Measurements from ENCODE around the gene VARS2. TPM values are rescaled to one million over a fixed set of nuclear protein-coding genes. Genes with fewer than 3 reads are reported as not detected.
"Not testable (repeated sequence)": the region's sequence is repeated elsewhere in the genome, so short reads cannot be mapped to it uniquely, and the experiment has no call there.

The VARS2 gene
- polyA plus RNA-seq, 3 donors: 14.2 to 25.3 (median 20.9) TPM

GRCh38 chr6:30940361-30940986 is 26.4 kb downstream of the VARS2 start, which contains the start of gene MUCL3:
Gene MUCL3, plus strand, starts transcription at chr6:30940973. Its CDS starts 27 bp downstream, at chr6:30941000.
- 62 to 71% (median 65%) methylated on average over 16 of the region's 16 CpGs for WGBS, 3 donors

GRCh38 chr6:30942338-30943060 is 28.5 kb downstream of the VARS2 start:
- 12 to 15% (median 12%) methylated on average over 14 to 15 of the region's 15 CpGs for WGBS, 3 donors

More at GRCh38 chr6:30940361-30940986, 26.4 kb downstream of the VARS2 start, which contains the start of gene MUCL3:
- H3K27ac ChIP-seq (ENCODE audit: low read depth, low read length): no peak within 1 kb of the TSS

DNA sequence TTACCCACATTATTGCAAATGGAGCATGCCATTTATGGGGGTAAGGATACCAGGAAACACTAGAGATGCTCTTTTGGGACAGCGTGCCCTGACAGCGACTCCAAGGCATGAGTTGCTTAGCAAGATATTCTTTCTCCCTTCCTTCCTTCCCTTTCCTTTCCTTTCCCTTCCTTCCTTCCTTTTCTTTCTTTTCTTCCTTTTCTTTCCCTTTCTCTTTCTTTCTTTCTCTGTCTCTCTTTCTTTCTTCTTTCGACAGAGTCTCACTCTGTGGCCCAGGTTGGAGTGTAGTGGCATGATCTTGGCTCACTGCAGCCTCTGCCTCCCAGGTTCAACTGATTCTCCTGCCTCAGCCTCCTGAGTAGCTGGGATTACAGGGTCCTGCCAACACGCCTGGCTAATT is 30.0 kb downstream of the VARS2 start:
- WGBS, 3 donors: 88 to 91% (median 90%) methylated on average over 4 of the region's 4 CpGs
- no peak overlapping the region for H3K27ac ChIP-seq (ENCODE audit: low read depth, low read length)

More at GRCh38 chr6:30942338-30943060, 28.5 kb downstream of the VARS2 start:
- no peak overlapping the region for H3K27ac ChIP-seq (ENCODE audit: low read depth, low read length)

- 87 to 93% (median 89%) methylated on average over 5 of the region's 5 CpGs for WGBS, 3 donors
- H3K27ac ChIP-seq (ENCODE audit: low read depth, low read length): no peak overlapping the region
Measured at GRCh38 chr6:30945281-30945680, 31.2 kb downstream of the VARS2 start.

GRCh38 chr6:30947231-30947630 is 33.2 kb downstream of the VARS2 start:
- WGBS, 3 donors: 75 to 80% (median 80%) methylated on average over 4 of the region's 4 CpGs
- H3K27ac ChIP-seq (ENCODE audit: low read depth, low read length): no peak overlapping the region

DNA sequence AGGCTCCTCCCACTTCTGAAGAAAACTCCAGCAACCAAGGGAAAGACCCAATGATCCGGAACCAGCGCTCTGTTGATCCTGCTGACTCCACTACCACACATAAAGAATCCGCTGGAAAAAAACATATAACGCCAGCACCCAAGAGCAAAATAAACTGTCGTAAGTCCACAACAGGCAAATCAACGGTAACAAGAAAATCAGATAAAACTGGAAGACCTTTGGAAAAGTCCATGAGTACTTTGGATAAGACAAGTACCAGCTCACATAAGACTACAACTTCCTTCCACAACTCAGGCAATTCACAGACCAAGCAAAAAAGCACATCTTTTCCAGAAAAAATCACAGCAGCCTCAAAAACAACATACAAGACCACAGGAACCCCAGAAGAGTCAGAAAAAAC is 34.8 kb downstream of the VARS2 start:
- no peak overlapping the region for H3K27ac ChIP-seq (ENCODE audit: low read depth, low read length)
- whole genome bisulfite sequencing, 3 donors: 88 to 98% (median 93%) methylated on average over 6 of the region's 6 CpGs

GRCh38 chr6:30951907-30952469 is 38.0 kb downstream of the VARS2 start:
- 75 to 89% (median 89%) methylated on average over 5 of the region's 5 CpGs for WGBS, 3 donors
- no peak overlapping the region for H3K27ac ChIP-seq (ENCODE audit: low read depth, low read length)

GRCh38 chr6:30954631-30955366 is 40.8 kb downstream of the VARS2 start:
- WGBS, 3 donors: 61 to 66% (median 63%) methylated on average over 9 of the region's 9 CpGs
- no peak overlapping the region for H3K27ac ChIP-seq (ENCODE audit: low read depth, low read length)

GRCh38 chr6:30955367-30956042 is 41.5 kb downstream of the VARS2 start:
- no peak overlapping the region for H3K27ac ChIP-seq (ENCODE audit: low read depth, low read length)
- 3 to 12% (median 4%) methylated on average over 38 to 46 of the region's 46 CpGs for WGBS, 3 donors

DNA sequence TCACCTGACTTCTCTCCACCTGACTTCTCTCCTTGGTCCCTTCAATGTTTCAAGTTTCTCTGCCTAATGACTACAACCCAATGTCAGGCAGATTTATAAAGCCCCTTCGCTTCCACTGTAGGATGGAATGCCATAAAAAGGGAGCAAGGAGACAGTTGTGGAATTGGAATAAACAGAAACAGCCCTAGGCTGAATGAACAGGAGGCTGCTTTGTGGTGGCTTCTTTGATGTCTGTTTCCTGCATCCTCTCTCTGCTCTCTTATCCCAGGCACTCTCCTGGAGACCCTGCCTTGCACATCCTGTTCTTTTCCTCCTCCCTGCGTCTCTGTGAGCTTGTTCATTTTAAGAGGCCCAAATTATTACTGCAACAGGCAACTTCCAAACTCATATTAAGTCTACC is 43.7 kb downstream of the VARS2 start:
- 72 to 86% (median 81%) methylated on average over 2 of the region's 2 CpGs for WGBS, 3 donors
- no peak overlapping the region for H3K27ac ChIP-seq (ENCODE audit: low read depth, low read length)

DNA sequence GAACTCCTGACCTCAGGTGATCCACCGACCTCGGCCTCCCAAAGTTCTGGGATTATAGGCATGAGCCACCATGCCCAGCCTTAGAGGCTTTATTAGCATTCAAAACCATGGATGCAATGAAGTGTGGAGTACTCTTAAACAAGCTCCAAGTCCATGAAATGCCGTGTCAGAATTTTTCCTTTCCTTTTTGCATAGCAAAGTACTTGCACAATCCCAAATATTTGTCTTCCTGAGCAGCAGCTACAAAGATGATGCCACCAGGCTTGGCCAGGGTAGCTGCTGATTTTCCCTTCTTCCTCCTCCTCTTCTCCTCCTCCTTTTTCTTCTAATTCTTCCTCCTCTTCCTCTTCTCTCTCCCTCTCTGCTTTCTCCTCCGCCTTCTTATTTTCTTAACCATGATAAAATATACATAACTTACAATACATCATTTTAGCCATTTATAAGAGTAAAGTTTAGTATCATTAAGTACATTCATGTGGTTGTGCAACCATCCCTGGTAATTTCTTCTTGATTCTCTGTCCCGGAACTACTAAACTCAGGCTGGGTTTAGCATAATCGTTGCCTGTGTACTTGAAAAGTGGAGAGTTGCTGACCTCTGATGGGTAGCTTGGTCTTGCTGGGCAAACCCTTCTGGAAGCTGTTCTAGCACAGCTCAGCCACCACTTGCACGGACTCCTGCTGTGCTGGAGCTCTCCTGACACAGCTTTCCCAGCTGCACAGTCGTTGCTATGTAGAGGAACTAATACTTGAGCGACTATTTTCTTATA is 47.1 kb downstream of the VARS2 start:
- 68 to 80% (median 70%) methylated on average over 9 of the region's 9 CpGs for WGBS, 3 donors
- no peak overlapping the region for H3K27ac ChIP-seq (ENCODE audit: low read depth, low read length)

DNA sequence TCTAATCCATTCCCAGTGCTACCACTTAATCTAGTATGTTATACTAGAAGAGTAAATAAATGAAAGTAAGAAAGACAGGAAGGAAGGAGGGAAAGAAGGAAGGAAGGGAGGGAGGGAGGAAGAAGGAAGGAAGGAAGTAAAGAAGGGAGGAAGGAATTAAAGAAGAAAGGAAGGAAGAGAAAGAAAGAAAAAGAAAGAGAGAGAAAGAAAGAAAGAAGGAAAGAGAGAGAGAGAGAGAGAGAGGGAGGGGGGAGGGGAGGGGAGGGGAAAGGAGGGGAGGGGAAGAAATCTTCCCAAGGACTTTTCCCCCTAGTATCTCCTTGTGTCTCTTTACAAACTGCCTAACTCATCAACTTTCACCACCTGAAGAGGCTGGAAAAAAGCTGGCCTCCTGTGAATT is 48.7 kb downstream of the VARS2 start:
- no peak overlapping the region for H3K27ac ChIP-seq (ENCODE audit: low read depth, low read length)

DNA sequence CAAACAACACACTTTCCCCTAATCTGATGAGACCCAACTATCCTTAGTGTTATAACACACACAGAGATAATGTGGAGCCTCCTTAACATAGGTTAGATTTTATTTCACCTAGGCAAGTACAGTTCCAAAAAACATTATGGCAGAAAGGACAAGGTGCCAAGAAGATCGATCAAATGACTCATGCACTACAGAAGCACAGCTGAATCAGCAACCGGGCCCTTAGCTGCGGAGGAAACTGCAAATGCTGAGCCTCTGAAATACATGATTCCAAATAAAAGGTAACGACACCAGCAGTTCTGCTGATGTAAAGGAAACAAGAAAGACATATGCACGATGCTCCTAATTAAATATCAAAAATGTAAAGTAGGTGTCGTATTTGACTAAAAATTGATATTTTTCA is 49.6 kb downstream of the VARS2 start:
- 63 to 73% (median 68%) methylated on average over 6 of the region's 6 CpGs for WGBS, 3 donors
- no peak overlapping the region for H3K27ac ChIP-seq (ENCODE audit: low read depth, low read length)

GRCh38 chr6:30964075-30964474 is 50.0 kb downstream of the VARS2 start:
- no peak overlapping the region for H3K27ac ChIP-seq (ENCODE audit: low read depth, low read length)
- 74 to 84% (median 80%) methylated on average over 4 of the region's 4 CpGs for WGBS, 3 donors

- 65 to 92% (median 89%) methylated on average over 5 of the region's 5 CpGs for WGBS, 3 donors
- H3K27ac ChIP-seq (ENCODE audit: low read depth, low read length): no peak overlapping the region
Measured at GRCh38 chr6:30965140-30965601, 51.1 kb downstream of the VARS2 start.

DNA sequence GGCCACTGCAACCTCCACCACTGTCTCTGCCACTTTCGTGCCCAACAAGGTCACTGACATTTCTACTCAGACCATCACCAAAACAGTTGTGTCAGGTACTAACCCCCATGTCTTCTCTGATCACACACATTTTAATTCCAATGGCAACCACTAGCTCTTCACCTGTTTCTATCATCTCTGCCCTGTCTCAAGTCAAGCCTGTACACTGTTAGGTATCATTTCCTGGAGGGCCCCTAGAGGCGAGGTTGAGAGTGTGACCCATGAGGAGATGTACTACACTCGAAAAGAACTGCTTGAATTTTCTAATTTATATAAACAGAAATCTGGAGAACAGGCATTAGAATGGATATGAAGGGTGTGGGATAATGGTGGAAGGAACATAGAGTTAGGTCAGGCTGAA is 52.1 kb downstream of the VARS2 start:
- WGBS, 3 donors: 49 to 79% (median 73%) methylated on average over 3 of the region's 3 CpGs
- H3K27ac ChIP-seq (ENCODE audit: low read depth, low read length): no peak overlapping the region

DNA sequence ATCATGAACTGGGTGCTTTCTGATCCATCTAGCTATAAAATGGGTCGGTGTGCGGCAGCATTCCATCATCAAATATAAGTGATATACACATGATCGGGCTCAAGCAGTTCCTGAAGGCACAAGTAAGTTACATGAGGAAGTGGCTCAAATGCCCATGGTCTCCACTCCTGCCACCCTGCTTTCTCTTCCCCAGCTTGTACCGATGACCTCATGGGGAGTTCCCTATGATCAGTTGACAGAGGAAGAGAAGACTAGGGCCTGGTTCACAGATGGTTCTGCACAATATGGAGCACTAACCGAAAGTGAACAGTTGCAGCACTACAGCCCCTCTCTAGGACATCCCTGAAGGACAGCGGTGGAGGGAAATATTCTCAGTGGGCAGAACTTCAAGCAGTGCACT is 55.1 kb downstream of the VARS2 start:
- 90 to 93% (median 91%) methylated on average over 6 of the region's 6 CpGs for WGBS, 3 donors
- H3K27ac ChIP-seq (ENCODE audit: low read depth, low read length): not testable (repeated sequence)

- WGBS, 3 donors: 86 to 87% (median 87%) methylated on average over 5 of the region's 5 CpGs
Measured at GRCh38 chr6:30970946-30971345, 56.9 kb downstream of the VARS2 start.

More at GRCh38 chr6:30970946-30971345, 56.9 kb downstream of the VARS2 start:
- no peak overlapping the region for H3K27ac ChIP-seq (ENCODE audit: low read depth, low read length)

Data from adipose tissue (tissue), 3 donors.